ENCODE results near the gene VPS37C.

DNA sequence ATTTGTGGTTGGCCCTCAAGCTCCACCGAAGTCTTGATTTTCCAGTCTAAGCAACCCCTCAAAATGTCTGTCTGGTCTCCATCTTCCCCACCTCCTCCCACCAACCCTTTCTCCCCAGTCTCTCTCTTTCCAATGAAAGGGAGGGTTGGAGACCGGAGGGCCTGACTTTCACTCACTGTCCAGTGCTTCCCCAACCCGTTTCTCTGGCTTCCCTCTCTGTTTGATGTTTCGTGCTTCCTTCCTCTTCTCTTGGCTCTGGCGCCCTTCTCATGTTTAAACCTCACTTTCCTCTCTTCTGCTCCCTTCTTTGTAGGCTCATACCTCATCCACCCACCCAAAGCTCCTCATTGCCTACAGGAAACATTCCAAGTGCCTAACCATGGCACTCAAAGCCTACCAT lies 11.1 kb upstream of the VPS37C start:
- TF ChIP-seq, protein P1, sequence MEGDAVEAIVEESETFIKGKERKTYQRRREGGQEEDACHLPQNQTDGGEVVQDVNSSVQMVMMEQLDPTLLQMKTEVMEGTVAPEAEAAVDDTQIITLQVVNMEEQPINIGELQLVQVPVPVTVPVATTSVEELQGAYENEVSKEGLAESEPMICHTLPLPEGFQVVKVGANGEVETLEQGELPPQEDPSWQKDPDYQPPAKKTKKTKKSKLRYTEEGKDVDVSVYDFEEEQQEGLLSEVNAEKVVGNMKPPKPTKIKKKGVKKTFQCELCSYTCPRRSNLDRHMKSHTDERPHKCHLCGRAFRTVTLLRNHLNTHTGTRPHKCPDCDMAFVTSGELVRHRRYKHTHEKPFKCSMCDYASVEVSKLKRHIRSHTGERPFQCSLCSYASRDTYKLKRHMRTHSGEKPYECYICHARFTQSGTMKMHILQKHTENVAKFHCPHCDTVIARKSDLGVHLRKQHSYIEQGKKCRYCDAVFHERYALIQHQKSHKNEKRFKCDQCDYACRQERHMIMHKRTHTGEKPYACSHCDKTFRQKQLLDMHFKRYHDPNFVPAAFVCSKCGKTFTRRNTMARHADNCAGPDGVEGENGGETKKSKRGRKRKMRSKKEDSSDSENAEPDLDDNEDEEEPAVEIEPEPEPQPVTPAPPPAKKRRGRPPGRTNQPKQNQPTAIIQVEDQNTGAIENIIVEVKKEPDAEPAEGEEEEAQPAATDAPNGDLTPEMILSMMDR (IDR thresholded peaks at IDR 0.05), result no peak
- TF ChIP-seq POLR2A (IDR thresholded peaks at IDR 0.05), result no peak
- no peak for TF ChIP-seq POLR2AphosphoS5 (IDR thresholded peaks at IDR 0.05)

Measured in breast epithelium (tissue), 3 donors.